OCI-LY7 (cell line): Measurements from ENCODE around the gene SCFD2.

Experiments used
- CTCF ChIP-seq: fragments of 200-600 bp; sonication (generic); conservative IDR thresholded peaks from 2 replicates; pipeline ENCODE4 v1.5.1; 2014; ENCODE audit warnings: mild to moderate bottlenecking, antibody characterized with exemption, low read length, moderate library complexity, mixed read lengths
- EZH2phosphoT487 ChIP-seq: fragments of 200-600 bp; sonication (generic); IDR thresholded peaks from 2 replicates; pipeline ENCODE4 v1.6.1; 2018; ENCODE audit warnings: low read depth, borderline replicate concordance, mild to moderate bottlenecking, mixed run types, antibody characterized with exemption, low read length, moderate library complexity, mixed read lengths

GRCh38 chr4:53267026-53267425, 98.8 kb downstream of the SCFD2 start:
- TF ChIP-seq CTCF (no peak), EZH2phosphoT487 (no peak)
